ENCODE measurements around the gene QRICH2.
A peak's percentile ranks its signal among the peaks of the same experiment; 100 is the strongest.
"Not testable (repeated sequence)": the region's sequence is repeated elsewhere in the genome, so short reads cannot be mapped to it uniquely, and the experiment has no call there.

The QRICH2 gene

GRCh38 chr17:76277300-76278267, 30.5 kb downstream of the QRICH2 start:
- no peak for DNase-seq (ENCODE audit: low read depth in 2 of 2)

- no peak for DNase-seq (ENCODE audit: low read depth in 2 of 2)
These were observed 31.4 kb downstream of the QRICH2 start for GRCh38 chr17:76276461-76277299.

- no peak for DNase-seq (ENCODE audit: low read depth in 2 of 2)
These were observed 32.0 kb downstream of the QRICH2 start for GRCh38 chr17:76276069-76276431.

- DNase-seq (ENCODE audit: low read depth in 2 of 2) = no peak
These were observed 32.6 kb downstream of the QRICH2 start for GRCh38 chr17:76275382-76276068.

- DNase-seq (ENCODE audit: low read depth in 2 of 2) = no peak
These were observed 33.7 kb downstream of the QRICH2 start for GRCh38 chr17:76274112-76274956.

GRCh38 chr17:76273445-76274111, 34.5 kb downstream of the QRICH2 start:
- no peak for DNase-seq (ENCODE audit: low read depth in 2 of 2)

- peak in 1 of 2 donors; percentile 67 for DNase-seq (ENCODE audit: low read depth in 2 of 2)
These were observed 35.3 kb downstream of the QRICH2 start for GRCh38 chr17:76272541-76273444.

GRCh38 chr17:76271669-76272540, 36.2 kb downstream of the QRICH2 start:
- peak; percentile 80 to 85 for DNase-seq (ENCODE audit: low read depth in 2 of 2)

- DNase-seq (ENCODE audit: low read depth in 2 of 2) = no peak
These were observed 37.1 kb downstream of the QRICH2 start for GRCh38 chr17:76270770-76271668.

- no peak for DNase-seq (ENCODE audit: low read depth in 2 of 2)
These were observed 37.9 kb downstream of the QRICH2 start for GRCh38 chr17:76270127-76270592.

- DNase-seq (ENCODE audit: low read depth in 2 of 2) = no peak
These were observed 38.8 kb downstream of the QRICH2 start for GRCh38 chr17:76268991-76269981.

GRCh38 chr17:76268015-76268749, 39.9 kb downstream of the QRICH2 start:
- peak; percentile 71 to 77 for DNase-seq (ENCODE audit: low read depth in 2 of 2)

- not testable (repeated sequence) for DNase-seq (ENCODE audit: low read depth in 2 of 2)
These were observed 40.5 kb downstream of the QRICH2 start for GRCh38 chr17:76267581-76268001.

- DNase-seq (ENCODE audit: low read depth in 2 of 2) = no peak
These were observed 41.0 kb downstream of the QRICH2 start for GRCh38 chr17:76267051-76267576.
